ENCODE results near the gene UNCX.

UNCX gene

DNA sequence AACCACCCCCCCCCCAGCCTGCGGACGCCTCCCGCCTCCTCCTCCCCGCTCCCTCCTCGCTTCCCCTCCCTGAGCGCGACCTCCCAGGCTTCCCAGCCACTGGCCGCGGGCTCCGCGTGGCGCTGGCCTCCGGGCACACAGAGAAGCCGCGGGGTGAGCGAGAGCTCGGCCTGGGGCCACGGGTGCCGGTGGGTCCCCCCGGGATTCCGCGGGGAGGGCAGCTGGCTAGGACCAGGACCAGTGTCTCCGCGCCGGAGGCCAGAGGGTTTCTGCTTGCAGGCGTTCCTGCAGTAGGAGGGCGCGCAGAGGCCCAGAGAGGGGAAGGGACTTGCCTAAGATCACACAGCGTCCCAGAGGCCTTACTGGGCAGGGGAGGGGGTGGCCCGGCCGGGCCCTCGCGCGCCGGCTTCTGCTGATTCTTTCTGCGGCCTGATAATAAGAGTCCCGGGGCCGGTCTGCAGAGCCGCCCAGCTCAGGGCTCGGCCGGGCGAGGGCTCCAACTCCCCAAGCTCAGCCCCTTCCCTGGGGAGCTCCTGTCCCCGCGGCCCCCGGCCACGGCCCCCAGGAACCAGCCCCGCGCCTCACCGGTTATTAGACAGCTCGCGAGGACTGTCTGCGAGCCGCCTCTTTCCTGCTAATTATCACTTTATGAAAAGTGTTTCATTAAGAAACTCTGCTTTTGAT is 10.1 kb downstream of the UNCX start:
- DNase-seq (ENCODE audit: low read depth in 1 of 2, low spot score in 1 of 2) = no peak

DNA sequence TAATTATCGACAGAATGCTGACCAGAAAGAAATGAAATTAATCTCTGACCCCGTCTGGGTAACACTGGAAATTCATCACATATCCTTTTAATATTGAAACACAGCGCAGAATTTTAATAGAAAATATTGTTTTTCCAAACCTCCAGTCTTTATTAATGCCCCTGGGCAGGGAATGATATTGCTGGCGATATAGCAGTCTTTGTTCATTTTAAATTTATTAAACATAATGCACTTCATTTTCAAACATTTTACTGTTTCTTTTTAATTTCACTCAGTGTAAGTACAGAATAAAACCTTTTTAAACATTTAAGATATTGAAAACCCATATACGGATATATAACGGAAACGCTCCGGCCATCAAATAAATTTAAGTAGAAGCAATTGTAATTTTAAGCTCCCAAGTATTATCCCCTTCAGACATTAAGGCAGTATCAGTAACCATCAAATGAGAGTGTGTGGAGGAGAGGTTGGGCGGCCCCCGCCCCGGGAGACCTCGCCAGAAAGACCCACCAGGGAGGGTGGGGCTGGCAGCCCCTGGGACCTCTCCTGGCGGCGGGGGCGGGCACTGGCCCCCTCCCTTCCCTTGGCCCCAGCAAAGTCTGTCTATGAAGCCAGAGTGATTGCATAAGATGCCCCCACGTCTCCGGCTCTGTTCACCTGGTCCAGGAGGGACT is 10.8 kb downstream of the UNCX start:
- no peak for DNase-seq (ENCODE audit: low read depth in 1 of 2, low spot score in 1 of 2)

DNA sequence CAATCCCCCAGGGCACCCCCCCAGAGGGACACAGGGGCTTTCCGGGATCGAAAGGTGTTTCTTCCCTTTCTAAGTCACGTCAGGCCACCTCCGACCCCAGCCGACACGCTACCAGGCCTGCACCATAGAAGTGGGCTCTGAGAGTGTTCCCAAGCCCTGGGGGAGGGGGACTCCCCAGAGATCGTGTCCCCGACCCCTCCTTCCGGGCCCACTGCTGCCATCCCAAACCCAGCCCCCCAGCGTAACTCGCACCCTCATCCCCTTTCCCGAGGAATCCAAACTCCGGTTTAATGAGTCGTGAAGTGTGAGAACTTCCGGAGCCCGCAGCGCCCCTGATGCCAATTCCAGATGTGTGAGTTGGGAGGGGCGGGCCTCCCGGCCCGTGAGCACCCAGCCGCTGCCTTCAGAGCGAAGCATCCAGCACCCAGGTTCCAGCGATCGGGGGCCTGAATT is 11.3 kb downstream of the UNCX start:
- no peak for DNase-seq (ENCODE audit: low read depth in 1 of 2, low spot score in 1 of 2)

DNA sequence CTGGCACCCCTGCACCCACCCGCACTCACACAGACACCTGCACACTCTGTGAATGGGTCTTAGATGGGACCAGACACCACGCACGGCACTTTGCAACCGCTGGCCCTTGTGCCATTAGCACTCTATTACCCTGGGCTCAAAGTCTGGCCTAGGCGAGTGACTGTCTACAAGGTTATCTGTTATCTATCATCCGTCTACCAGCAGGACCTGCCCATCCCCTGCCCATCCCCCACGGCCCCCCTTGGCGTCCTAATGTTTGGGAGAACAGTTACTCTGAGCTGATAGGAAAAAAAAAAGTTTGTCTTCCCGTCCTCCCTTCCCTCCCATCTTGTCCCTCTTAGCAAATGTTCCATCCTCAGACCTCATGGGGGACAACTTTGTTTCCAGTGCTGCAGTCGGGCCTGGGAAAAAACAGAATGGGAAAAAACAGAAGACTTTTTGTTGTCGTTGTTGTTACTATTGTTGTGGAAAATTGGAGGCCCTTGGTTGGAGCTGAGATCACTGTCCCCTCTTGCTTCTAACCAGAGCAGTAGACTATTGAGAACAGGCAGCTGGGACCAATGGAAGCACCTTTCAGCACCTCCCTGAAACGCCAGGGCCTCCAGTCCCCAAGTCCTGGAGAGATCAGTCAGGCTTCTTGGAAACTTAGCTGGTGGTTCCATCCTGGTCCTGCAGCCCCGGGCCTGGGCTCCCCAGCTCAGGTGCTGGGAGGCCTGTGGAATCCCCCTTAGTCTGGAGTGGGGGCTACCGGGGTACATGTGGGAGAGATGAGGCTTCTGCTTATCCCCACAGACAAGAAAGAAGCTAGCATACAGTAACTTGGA is 12.2 kb downstream of the UNCX start:
- DNase-seq (ENCODE audit: low read depth in 1 of 2, low spot score in 1 of 2) = no peak

DNA sequence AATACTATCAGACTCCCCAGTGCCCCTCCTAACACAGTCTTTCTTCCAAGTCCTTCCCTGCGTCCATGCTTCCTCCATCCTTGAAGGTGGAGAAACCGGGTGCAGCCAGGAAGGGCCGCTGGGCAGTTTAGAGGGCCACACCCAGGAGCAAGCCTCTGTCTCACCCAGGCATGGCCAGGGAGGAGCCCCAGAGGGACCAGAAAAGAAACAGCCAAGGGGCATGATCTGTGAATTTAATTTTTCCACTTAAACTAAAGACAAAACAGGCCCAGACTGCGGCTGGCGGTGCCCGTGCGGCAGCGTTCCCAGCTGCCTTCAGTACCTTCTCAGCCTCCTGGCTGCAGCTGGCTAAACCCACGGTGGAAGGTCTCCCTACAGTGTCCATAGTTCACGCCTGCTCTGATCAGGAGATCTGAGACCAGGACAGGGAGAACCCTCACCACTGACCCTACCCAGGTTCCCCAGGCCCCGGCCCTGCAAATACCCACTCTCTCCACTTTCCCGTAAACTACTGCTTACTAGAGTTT is 12.9 kb downstream of the UNCX start:
- DNase-seq (ENCODE audit: low read depth in 1 of 2, low spot score in 1 of 2) = no peak

DNA sequence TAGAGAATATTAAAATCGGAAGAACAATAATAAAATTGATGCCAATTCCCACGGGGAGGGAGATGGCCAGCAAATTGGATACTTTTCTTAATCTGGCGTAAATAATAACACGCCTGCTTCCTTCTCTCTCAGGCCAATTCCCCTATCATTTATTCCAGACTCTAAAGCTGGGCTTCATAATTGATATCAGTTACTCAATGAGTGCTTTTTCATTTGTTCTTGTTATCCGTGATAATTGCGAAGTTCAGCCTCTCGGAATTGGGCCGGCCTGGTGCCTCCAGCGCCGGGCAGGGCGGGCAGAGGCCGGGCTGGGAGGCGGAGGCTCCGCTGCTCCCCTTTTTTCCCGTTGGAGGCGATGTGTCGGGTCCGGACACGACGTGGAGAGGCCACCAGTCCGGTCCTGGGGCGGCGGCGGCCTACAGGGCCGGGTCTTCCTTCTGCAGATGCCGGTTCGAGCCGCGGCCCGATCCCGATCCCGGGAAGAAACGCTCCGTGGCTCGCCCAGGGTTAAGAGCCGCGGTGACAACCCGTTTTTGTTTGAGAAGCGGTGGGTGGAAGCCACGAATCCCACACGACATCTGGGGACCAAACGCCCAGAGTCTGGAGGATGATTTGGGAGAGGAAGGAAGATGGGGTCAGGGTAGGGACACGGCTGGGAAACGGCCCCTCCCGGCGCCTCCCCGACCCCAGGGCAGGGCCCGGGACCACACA is 13.6 kb downstream of the UNCX start:
- DNase-seq (ENCODE audit: low read depth in 1 of 2, low spot score in 1 of 2) = no peak

DNA sequence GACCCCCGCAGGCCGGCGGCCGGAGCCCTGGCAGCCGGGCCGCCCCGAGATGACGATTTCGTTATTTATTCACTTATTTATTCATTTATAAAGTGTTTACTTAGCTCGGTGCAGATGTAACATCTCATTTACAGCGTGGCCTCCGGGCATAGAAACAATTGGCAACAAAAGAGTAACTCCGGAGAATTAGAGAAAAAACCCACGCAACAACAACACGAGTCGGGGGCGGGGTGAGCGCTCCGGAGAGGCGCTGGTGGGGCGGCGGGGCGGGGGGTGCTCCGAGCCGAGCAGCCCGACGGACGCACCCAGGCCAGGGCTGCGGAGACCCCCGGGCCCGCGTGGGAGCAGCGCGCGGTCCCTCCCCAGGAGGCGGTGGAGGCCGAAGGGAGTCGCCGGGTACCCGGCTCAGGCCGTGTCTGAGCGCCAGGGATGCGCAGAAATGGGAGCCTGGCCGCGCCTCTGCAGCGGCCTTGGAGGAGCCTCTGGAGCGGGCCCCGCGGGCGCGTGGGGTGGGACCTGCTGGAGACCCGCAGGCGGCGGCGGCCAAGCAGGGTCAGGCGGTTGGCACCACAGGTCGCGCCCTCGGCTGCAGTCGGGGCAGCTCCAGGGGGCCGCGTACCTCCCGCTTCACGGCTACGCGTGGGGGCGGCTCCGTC is 14.3 kb downstream of the UNCX start:
- no peak for DNase-seq (ENCODE audit: low read depth in 1 of 2, low spot score in 1 of 2)

DNA sequence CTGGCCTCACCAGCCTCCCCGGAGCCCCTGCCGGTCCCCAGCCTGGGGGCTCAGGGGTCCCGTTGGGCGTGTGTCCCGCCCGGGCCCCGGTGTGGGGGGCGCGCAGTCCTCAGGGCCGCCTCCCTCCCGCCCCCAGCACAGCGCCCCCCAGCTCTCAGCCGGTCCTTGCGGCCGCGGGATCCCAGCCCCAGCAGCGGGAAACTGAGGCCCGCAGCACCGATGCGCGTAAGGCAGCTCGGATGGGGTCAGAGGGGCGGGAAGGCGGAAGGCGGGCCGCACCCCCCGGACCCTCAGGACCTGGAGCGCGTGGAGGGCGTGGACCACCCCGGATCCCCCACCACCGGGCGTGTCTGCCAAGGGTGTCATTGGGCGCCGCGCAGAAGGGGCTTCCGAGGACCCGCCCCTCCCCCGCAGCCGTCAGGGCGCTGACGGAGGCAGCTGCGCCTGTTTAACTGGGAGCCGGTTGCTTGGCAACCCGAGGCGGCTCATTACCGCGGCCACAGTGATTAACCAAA is 14.9 kb downstream of the UNCX start:
- no peak for DNase-seq (ENCODE audit: low read depth in 1 of 2, low spot score in 1 of 2)

DNA sequence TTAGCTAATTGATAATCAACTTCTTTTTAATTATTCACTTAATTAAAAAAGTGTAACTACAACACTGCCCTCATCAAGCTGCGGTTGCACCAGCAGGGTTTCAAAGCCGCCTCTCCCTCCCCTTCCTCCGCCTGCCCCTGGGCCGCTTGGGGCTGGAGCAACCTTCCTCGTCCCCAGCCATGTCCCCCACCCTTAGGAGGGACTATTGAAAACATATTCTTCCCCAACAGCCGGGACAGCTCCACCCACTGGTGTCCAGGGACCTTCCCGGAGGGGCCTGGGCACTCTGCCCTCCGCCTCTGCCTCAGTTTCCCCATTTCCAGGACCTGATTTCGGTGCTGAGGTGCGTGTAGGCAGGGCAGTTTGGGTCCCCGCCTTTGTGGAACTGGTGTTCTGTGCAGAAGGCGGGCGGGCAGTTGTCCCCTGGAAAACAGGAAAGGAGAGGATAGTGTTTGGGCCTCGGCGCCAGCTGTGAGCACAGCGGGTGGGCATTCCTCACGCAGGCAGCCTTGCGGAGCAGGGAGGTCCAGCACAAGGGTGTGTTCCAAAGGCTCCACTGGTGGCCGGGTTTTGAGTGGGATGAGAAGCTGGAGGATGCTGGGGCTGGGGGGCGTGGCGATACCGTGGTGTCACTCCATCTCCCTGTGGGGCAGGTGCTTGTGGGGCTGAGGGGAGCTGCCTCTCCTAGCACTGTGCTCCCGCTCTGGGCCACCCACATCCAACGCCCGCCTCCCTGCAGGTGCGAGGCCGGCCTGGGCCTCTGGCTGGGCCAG is 15.7 kb downstream of the UNCX start:
- DNase-seq (ENCODE audit: low read depth in 1 of 2, low spot score in 1 of 2) = no peak

DNA sequence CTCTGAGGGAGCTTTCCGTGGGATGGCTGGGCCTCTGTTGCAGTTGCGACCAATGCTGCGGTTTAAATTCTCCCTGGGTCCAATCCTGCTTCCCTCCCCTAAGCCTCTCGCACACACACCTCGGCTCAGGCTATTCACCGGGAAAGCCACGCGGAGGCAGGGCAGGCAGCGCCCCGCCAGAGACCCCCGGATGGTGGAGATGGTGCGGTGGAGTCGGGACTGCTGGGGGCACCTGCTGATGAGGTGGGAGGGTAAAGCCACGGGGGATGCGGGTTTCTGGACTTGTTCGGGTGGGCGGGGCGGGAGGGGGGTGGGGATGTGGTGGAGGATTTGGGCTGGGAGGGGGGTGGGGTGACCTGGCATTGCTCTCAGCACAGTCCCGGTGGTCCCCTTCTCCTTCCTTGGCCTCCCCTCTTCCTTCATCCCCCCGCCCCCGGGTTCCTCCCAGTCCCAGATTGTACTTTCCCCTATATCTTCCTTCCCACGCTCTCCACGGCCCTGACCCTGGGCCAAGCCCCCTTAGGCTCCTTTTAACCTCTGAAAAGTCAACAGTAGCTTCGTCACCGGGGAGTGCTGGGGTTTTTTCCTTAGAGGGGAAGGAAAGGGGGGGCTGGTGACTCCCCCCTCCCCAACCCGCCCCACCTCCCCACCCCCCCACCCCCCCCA is 16.4 kb downstream of the UNCX start:
- DNase-seq (ENCODE audit: low read depth in 1 of 2, low spot score in 1 of 2) = no peak

DNA sequence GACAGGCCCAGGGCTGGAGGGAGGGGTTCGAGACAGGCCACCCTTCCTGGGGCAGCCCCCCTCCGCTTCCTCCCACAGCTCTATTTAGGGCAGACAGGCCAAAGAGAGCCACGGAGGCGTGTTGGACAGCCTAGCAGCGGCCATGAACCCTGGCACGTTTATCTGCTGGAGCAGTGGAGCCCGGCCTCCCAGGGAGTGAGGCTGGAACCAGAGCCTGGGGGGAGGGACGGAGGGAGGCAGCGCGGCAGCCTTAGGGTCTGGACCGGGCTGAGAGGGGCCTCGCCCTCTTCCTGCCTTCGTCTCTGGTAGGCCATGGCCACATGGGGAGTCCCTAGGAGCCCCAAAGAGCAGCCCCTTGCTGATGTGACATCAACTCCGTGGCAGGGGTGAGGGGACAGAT is 17.1 kb downstream of the UNCX start:
- DNase-seq (ENCODE audit: low read depth in 1 of 2, low spot score in 1 of 2) = no peak

DNA sequence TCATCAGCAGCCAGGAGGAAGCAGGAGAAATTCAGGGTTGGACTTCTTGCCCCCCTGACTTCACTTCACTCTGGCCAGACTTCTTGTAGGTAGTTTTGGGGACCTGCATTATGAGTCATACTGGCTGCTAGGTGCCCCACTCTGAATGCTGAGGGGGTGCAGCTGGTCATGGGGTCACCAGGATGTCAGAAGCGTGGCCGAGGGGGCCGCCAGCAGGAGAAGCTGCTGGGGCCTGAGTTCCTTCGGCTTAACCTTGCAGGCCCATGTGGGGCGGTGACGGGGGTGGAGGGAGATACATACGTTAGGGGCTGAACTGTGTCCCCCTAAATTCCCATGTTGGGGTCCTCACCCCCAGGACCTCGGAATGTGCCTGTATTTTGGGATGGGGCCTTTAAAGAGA is 18.2 kb downstream of the UNCX start:
- no peak for DNase-seq (ENCODE audit: low read depth in 1 of 2, low spot score in 1 of 2)

DNA sequence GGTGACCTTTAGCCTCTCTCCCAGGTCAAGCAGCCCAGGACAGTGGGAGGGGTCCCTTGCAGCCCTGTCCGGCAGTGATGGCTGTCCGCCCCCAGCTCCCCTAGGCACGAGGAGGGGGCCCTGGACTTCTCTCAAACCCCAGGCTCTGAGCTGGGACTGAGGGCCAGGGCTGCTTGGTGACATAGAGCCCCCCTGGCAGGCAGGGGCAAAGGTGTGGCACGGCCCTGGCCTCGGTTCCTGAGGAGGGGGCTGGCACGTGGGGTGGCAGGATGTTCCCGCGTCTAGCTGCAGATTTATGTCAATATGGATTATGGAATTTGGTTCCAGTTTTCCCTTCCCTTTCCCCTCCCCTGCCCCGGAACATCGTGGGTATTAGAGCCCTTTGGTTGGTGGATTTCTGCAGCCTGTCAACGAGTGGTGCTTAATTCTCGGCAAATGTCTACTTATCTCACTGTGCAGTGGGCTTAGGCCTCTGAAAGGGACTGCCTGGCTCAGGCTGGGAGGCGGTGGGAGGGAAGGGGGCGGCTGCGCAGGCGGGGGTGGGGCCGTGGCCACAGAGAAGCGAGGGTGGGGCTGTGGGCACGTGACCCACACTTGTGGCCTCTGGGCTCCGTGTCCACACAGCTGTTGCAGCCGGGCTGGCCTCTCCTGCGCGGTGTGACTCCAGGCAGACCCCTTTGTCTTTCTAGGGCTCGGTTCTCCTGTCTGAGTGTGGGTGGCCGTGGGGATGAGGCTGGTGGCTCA is 19.3 kb downstream of the UNCX start:
- DNase-seq (ENCODE audit: low read depth in 1 of 2, low spot score in 1 of 2) = no peak

DNA sequence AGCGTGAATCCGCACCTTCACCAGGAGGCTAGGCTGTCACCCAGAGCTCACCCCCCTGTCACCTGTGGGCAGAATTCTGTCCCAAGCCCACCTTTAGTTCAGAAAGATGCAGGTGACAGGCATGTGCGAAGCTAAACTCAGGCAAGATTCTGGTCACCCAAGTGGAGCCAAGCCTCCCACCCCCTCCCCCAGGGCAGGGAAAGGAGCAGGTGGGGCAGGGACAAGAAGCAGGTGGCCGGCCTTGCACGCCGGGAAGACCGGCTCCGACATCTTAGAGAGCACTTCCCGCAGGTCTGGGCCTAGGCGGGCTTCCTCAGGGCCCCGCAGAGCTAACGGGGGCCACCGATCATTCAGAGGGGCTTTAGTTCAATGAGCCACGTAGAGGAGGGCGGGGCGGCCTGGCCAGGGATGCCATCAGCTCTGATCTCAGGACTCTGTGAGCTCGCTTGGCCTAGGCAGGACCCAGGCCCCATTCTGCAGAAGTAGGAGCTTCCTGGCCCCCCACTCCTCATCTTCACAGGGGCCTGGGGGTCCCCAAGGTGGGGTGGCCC is 19.9 kb downstream of the UNCX start:
- no peak for DNase-seq (ENCODE audit: low read depth in 1 of 2, low spot score in 1 of 2)

DNA sequence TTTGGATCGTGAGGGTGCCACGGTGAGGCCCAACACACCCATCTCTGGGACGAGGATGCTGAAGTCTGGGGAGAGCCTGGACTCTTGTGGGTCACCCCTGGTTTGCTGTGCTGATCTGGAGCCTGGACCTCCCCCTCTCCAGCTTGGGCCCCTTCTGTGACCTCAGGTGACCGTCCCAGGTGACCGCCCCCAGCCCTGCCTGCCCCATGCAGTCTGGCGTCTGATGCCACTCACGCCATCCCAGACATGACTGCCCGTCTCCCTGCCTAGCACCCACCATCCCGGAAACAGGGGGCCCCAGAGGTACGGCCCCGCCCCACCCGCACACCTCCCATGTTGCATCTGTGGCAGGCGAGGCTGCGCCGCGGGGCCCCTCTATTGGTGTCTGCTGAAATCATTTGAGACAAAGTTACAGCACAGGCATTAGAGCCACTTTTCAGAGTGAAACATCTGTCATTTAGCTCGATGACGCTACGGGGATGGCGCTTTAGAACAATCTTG is 21.1 kb downstream of the UNCX start:
- DNase-seq (ENCODE audit: low read depth in 1 of 2, low spot score in 1 of 2) = no peak

DNA sequence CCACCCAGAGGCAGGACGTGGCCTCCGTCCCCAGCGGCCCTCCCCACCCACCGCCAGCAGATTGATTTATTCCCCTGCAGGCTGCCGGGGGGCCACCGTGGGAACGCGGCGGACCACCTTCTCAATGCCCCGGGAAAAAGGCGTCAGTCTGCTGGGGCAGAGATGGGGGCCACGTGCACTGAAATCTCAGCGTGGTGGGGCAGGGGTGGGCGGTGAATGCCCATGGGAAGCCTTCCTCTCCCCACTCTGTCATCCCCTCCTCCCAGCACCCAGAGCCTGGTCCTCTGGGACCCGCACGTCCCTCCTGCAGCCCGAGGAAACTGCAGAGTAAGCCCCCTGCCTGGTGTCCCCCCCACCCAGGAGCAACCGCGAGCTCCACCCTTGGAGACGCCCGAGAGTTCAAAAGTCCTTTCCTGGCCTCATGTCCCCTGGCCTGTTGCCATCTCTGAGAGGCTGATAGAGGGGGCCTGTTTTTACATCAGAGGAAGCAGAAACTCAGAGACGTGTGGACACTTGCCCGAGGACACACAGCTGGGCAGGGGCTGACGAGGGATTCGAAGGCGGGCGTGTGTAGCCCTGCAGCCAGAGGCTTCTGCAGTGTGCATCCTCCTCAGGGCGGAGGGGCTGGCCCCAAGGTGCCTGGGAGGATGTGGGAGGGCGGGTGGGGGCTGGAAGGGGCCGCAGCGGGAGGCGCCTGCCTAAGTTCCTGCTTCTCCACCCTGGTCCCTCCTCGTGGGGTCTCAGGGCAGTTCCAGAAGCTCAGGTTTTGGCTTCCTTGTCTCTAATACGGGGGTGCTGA is 21.8 kb downstream of the UNCX start:
- DNase-seq (ENCODE audit: low read depth in 1 of 2, low spot score in 1 of 2) = no peak

Measured in activated T-helper 1 cell treated with anti-CD3 and anti-CD28 coated beads, Interleukin-2, amount 50 U/mL, for 16 hours (primary cell).